ENCODE data around the gene KTN1.

Gene KTN1

DNA sequence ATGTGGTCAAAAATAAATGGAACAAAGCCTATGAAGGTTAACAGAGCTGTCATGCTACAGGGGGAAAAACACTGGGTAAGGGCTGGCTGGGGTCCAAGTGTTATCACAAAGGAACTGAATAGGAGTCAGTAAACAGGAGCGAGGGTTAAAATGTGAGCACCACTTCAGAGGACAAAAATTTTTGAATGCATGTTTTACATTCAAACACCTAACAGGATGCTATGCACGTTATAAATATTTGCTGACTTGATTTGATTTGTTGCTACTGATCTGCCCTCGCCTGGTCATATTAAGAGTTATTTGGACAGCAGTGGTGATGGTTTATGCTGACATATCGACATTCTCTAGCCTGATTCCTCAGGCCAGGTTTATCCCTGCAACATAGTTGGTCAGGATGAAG, 7.4 kb upstream of the KTN1 start:
- DNase-seq = no peak

GRCh38 chr14:55574988-55575387, 5.0 kb upstream of the KTN1 start:
- DNase-seq = no peak

GRCh38 chr14:55577229-55577628, 2.8 kb upstream of the KTN1 start:
- DNase-seq = no peak

DNA sequence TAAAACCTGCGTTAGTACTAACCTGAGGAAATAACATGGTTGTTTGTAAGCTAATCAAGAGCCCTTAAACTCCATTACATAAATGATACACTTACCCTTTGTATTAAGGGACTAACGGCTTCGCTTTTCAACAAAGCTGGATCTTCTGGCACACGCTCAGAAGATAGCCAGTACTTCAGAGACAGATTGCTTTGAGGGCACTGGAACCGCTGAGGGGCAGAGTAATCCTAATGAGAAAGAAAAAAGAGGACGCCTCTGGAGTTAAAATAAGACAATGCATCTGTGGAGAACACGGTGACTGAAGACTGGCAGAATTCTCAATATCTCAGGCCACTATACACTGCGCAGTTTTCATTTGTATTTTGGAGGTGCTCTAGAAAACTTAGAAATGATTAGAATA, 1.5 kb upstream of the KTN1 start:
- no peak for DNase-seq

GRCh38 chr14:55580470-55581341, 699 bp downstream of the KTN1 start:
- DNase-seq = peak; percentile 58 to 65

- peak in 1 of 2 donors; percentile 36 for DNase-seq
Measured at GRCh38 chr14:55581342-55581771, 1.4 kb downstream of the KTN1 start.

GRCh38 chr14:55582746-55583145, 2.7 kb downstream of the KTN1 start:
- no peak for DNase-seq

GRCh38 chr14:55583942-55584468, 4.0 kb downstream of the KTN1 start:
- DNase-seq = no peak

DNA sequence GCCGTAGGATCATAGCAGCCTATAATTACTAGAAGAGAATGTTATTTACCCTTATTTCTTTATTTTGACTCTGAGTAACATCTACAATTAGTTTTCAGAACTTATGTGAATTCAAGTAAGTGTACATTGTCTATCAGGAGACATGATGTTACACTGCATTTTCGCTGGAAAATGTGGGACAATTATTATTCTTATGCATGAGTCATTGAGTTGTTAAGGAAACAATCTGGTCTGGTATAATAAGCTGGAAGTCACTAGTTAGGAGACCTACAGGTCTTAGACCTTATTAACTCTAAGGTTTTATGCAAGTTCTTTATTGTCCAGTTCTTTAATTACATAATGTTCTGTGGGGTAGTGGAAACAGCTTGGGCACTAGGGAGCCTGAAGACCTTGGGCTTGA, 5.8 kb downstream of the KTN1 start:
- DNase-seq = no peak

GRCh38 chr14:55586411-55586810, 6.4 kb downstream of the KTN1 start:
- DNase-seq = no peak

DNA sequence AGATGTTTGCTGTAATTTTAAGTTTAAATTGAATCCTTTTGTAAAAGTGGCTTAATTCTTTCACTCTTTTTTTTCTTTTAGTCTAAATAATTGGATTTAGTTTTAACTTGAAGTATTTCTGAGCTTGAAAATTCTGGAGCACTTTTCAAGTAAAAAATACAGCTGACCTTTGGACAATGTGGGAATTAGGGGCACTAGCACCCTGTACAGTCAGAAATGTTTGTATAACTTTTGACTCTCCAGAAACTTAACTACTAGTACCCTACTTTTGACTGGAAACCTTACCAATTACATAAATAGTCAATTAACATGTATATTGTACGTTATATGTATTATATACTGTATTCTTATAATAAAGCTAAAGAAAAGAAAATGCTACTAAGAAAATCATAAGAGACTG, 7.8 kb downstream of the KTN1 start:
- DNase-seq = no peak

- no peak for DNase-seq
Measured at GRCh38 chr14:55588259-55588699, 8.3 kb downstream of the KTN1 start.

DNA sequence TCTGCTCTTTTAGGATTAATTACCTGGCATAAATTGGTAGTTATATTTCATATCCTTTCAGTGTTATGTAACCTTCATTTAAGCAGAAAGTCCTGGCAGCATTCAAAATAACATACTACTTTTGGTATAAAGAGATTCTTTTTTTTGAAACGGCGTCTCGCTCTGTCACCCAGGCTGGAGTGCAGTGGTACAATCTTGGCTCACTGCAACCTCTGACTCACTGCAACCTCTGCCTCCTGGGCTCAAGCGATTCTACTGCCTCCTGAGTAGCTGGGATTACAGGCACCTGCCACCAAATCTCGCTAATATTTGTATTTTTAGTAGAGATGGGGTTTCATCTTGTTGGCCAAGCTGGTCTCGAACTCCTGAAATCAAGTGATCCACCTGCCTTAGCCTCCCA, 9.2 kb downstream of the KTN1 start:
- no peak for DNase-seq

- no peak for DNase-seq
Measured at GRCh38 chr14:55592436-55592835, 12.4 kb downstream of the KTN1 start.

DNA sequence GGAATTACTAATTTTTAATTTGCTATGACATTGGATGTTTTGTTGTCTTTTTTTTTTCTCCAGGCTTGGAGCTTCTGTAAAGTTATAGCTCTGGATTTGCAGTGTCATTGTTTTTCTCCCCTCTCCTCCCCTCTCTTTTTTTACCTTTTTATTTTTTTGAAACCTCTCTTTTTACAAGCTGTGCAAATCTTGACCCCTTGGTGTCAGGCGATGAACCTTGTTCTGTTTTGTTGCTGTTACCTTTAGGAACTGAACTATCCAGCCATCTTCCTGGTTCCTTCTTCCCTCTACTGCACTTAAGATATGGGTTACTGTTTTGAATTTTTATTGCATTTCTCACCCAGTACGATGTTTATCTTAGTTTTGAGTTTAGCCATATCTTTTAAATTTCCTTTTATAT, 13.7 kb downstream of the KTN1 start:
- DNase-seq = no peak

DNA sequence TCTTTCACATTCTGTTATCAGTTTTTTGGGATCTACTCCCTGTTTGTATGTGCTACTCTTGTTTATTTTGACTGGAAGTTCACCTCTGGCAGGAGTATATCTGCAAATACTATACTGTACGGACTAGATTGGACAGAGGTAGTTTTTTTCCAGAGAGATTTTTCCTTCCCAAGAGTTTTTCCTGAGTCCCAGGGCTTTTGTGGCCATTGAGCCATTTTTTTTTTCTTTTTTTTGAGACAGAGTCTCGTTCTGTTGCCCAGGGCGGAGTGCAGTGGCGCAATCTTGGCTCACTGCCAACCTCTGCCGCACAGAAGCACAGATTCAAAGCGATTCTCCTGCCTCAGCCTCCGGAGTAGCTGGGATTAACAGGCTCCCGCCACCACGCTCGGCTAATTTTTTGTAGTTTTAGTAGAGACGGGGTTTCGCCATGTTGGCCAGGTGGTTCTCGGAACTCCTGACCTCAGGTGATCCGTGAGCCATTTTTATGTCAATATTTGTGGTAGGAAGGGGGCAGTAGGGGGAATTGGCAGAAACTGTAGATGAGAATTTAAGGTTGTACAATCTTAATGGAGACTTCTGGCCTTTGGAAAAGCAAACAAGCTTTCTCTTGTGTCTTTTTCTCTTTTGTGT, 19.4 kb downstream of the KTN1 start:
- no peak for DNase-seq

- DNase-seq = no peak
Measured at GRCh38 chr14:55600784-55601561, 21.0 kb downstream of the KTN1 start.

DNA sequence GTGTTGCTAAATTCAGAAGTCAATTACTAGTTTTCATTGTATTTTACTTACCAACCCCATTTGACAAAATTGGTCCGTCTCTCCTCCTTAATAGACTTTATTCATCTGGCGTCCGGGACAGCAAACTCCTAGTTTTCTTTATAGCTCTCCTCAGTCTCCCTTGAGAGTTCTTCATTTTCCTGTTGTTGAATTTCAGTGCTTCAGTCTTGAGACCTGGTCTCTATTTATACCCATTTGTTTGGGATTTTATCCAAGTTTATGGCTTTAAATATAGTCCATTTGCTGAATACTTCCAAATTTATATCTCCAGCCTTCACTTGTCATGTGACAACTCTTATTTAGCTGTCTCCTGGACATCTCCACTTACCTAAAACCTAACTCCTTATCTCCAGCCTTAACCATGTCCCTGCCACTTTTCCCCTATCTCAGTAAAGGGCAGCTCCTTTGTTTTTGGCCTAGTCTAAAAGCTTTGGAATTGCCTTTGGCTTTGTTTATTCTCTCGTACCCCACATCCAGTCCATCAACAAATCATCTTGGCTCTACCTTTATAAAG, 23.5 kb downstream of the KTN1 start:
- no peak for DNase-seq

GRCh38 chr14:55604488-55604887, 24.5 kb downstream of the KTN1 start:
- no peak for DNase-seq

GRCh38 chr14:55604900-55605418, 25.0 kb downstream of the KTN1 start:
- no peak for DNase-seq

GRCh38 chr14:55605793-55606192, 25.8 kb downstream of the KTN1 start:
- no peak for DNase-seq

- no peak for DNase-seq
Measured at GRCh38 chr14:55607386-55607785, 27.4 kb downstream of the KTN1 start.

- no peak for DNase-seq
Measured at GRCh38 chr14:55609681-55610080, 29.7 kb downstream of the KTN1 start.
